H1 (cell line): ENCODE data around the gene CLP1.

Source experiments
- ASH2L ChIP-seq: fragments of 200-600, 300-600 bp; sonication (generic); IDR thresholded peaks from one replicate; pipeline ENCODE4 v1.7.1; 2017; ENCODE audit warnings: low read length
- CBX8 ChIP-seq: fragments of 300-800, 300-1000 bp; sonication (generic); IDR thresholded peaks from 2 replicates; pipeline ENCODE4 v1.7.1; 2016; ENCODE audit warnings: low read depth, low read length, borderline replicate concordance
- POLR2A ChIP-seq, 2 experiments: IDR thresholded peaks; 1 replicate in 1 of 2; 2 replicates in 1 of 2; pipeline ENCODE4 v1.6.1; 2011; ENCODE audit warnings: low read depth in 2 of 2, low read length in 2 of 2, mild to moderate bottlenecking in 2 of 2; ENCODE audit errors: control extremely low read depth in 1 of 2
- POLR2AphosphoS5 ChIP-seq: IDR thresholded peaks from 2 replicates; pipeline ENCODE4 v1.6.1; 2011; ENCODE audit warnings: low read depth, low read length
- RAD21 ChIP-seq, 2 experiments: IDR thresholded peaks in 1 of 2; conservative IDR thresholded peaks in 1 of 2; 2 replicates each; pipeline ENCODE4 v1.6.1; 2011; ENCODE audit warnings: low read depth in 2 of 2, low read length in 2 of 2, improper control_type of control experiment in 1 of 2, inconsistent platforms in 1 of 2, mild to moderate bottlenecking in 1 of 2, moderate library complexity in 1 of 2
- SUZ12 ChIP-seq: fragments of 200-600 bp; sonication (generic); IDR thresholded peaks from 2 replicates; pipeline ENCODE4 v1.6.1; 2012; ENCODE audit warnings: mild to moderate bottlenecking, inconsistent platforms, low read length, moderate library complexity, mixed read lengths
- TF ChIP-seq, protein P1 (sequence below), 3 experiments: IDR thresholded peaks; 1 replicate in 2 of 3; 2 replicates in 1 of 3; pipeline versions ENCODE4 v1.5.1 to v1.6.1; 2011; ENCODE audit warnings: low read length in 3 of 3, mild to moderate bottlenecking in 3 of 3, inconsistent platforms in 2 of 3, low read depth in 1 of 3, moderate library complexity in 1 of 3; ENCODE audit not compliant: insufficient read depth in 1 of 3; ENCODE audit errors: control extremely low read depth in 1 of 3
- TF ChIP-seq, protein P2 (sequence below): IDR thresholded peaks from 2 replicates; pipeline ENCODE4 v1.6.1; 2012; ENCODE audit warnings: inconsistent platforms

DNA sequence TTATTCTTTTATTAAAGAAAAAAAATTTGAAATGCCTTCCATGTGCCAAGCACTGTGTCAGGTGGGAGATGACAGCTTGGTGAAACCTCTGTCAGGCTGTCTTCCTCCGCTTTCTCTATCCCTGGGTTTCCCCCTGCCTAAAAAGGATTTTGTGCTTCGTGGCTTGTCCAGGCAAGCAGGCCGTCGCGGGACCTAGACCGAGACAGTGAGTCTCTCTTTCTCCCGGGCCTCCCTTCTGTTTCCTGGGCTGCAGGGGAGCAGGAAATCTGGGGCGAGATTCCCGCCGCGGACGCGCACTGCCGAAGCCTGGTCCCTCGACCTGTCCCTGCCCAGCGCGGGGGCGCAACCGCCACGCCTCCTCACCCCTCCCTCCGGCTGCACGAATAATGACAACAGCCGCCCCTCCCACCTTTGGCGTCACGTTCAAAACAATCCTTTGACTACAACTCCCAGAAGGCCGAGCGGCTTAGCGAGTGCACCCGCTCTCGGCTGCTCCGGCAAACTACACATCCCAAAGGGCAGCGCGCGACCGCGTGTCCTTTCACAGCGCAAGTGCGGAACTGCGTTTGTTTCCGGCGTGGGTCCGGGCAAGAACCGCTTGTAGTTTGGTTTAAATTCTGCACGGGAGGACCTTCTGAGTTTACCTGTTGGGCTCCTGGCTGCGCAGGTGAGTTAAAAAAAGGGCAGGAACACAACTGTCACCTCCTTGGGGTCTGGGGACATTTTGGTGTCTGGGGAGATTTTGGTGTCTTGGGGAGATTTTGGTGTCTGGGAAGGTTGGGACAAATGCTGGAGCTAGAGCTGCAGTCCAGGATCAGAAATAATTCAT lies at the start of gene CLP1:
- TF ChIP-seq POLR2AphosphoS5 (peak; percentile 20; the same call in 1 of the 2 replicates), POLR2A (IDR thresholded peaks at IDR 0.05; ENCODE audit: control extremely low read depth in 1 of 2, low read depth in 2 of 2, low read length in 2 of 2) (peak; percentile 17 to 73), SUZ12 (no peak), CBX8 (no peak), ASH2L (peak; percentile 55), RAD21 (IDR thresholded peaks at IDR 0.05 in 1 of 2, conservative IDR thresholded peaks at IDR 0.05 in 1 of 2; ENCODE audit: low read depth in 2 of 2, low read length in 2 of 2) (0 out of 4 replicates have a peak, but pooled peaks of 1 of the 2 experiments have one; percentile 3)
- TF ChIP-seq, protein P1, sequence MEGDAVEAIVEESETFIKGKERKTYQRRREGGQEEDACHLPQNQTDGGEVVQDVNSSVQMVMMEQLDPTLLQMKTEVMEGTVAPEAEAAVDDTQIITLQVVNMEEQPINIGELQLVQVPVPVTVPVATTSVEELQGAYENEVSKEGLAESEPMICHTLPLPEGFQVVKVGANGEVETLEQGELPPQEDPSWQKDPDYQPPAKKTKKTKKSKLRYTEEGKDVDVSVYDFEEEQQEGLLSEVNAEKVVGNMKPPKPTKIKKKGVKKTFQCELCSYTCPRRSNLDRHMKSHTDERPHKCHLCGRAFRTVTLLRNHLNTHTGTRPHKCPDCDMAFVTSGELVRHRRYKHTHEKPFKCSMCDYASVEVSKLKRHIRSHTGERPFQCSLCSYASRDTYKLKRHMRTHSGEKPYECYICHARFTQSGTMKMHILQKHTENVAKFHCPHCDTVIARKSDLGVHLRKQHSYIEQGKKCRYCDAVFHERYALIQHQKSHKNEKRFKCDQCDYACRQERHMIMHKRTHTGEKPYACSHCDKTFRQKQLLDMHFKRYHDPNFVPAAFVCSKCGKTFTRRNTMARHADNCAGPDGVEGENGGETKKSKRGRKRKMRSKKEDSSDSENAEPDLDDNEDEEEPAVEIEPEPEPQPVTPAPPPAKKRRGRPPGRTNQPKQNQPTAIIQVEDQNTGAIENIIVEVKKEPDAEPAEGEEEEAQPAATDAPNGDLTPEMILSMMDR (IDR thresholded peaks at IDR 0.05; ENCODE audit: control extremely low read depth in 1 of 3, insufficient read depth in 1 of 3, low read depth in 1 of 3, low read length in 3 of 3): no peak
- TF ChIP-seq, protein P2, sequence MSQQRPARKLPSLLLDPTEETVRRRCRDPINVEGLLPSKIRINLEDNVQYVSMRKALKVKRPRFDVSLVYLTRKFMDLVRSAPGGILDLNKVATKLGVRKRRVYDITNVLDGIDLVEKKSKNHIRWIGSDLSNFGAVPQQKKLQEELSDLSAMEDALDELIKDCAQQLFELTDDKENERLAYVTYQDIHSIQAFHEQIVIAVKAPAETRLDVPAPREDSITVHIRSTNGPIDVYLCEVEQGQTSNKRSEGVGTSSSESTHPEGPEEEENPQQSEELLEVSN: peak; percentile 37
